ENCODE measurements around the gene HNF1B.

The HNF1B gene

DNA sequence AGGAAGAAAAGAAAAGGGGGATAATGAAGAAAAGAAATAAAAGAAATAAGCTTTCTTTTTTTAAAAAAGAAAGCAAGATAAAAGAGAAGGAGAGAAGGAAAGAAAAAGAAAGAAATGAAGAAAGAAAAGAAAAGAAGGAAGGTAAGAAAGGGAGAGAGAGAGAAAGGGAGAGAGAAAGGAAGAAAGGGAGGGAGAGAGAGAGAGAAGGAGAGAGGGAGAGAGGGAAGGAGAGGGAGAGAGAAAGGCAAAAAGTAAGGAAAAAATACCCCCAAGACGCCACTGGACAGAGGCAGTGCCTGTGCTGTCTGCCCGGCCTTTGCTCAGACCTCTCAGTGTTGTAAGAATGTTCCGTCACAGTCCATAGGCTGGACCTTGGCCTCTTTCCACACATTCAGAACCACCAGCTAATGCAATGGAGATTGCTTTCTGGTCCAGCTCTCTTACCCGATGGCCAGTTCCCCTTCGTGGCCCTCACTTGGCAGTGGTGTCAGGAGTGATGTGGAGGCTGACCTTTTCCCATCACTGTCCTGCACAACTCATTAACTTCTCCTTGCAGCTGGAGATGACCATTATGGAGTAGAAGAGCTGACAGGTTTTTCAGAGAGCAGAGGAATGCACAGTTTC is 14.3 kb upstream of the HNF1B start:
- no peak for DNase-seq

DNA sequence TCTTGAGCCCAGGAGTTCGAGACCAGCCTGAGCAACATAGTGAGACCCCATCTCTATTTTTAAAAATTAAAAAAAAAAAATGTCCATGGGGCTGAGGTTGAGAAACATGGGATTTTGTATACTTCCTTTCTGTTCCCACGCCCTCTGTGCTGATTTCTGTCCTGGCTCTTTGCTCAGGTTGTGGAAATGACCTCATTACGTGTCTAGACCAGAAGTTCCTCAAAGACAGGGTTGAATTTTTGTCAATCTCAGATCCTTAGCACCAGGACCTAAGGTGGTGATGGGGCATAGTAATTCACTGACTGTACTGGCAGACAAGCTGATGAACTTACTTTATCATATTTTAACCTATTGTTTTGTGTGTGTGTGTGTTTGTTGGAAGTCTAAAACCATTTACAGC is 11.2 kb upstream of the HNF1B start:
- DNase-seq: no peak

DNA sequence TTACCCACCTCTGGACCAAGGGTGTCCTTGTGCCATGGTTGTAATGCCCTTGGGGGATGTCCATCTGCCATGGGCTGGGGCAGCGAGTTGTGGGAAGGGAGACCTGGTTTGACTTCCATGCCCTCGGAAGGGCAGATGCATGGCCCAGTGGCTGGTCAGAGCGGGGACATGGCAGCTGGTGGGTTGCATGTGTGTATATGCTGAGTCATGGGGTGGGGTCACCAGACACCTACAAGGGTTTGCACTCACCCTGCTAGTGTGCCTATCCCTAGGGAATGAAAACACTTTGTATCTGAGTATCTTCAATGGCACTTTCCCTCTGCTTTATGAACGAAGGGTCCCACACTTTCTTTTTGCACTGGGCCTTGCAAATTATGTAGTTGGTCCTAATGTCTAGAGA is 10.6 kb upstream of the HNF1B start:
- no peak for DNase-seq

DNA sequence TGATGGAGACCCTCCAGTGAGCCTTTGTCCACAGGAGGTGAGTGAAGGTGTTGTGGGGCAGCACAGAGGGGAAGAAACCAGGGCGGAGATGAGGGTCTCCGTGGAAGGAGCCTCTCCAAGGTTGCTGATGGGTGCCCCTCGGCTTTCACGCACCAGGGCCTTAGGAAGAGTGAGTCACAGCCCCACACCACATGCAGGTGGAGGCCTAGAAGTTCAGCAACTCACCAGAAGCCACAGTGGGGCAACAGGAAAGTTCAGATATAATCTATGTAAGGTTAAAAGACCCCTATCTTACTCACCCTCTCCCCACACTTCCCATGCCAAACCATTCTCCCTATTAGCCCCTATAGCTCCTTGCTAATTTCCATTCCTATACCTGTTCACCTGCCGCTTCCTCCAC is 9.5 kb upstream of the HNF1B start:
- no peak for DNase-seq

DNA sequence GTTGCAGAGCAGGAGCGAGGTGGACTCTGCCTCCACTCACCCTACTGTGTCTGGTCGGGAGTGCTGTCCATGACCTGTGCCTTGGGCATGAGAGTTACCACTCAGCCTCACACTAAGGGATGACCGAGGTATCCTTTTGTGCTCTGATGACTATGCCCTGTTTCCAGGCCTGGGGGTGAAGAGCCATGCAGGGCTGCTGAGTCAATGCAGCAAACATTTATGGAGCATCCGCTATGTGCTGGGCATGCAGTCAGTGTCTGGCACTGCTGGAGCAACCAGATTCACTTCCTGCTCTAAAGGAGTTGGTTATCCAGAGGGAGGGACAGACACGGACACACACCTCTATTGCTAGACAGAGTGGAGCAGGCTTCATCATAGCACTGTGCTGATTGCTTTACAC is 7.6 kb upstream of the HNF1B start:
- DNase-seq: no peak

DNA sequence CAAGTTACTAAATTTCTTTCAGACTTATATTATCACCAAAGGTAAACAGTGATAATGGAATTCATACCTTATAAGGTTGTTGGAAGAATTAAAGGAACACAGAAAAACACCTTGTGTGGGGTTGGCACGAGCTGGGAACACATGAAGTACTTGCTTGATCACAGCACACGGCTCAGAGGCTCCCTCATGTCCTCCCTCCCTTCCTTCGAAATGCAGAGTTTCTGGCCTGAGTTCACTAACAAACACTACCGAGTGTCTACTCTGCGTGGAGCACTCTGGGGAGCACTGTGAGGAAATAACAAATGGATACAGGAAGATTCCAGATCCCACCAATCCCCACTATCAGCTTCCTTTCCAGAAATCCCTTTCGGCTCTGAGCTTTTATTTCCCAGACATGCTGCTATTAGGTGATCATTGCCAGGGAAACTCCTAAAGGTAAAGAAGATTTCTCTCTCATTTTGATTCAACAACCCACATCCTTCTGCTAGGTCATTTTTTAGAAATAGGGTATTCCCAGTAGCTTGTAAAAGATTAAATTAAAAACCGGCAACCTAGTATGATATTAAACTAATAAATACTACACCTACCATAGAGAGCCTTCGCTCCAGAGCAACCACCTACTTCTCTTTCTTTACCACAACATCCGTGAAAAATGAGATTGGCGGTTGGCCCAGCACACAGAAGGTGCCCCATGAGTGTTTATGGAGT is 6.1 kb upstream of the HNF1B start:
- no peak for DNase-seq

DNA sequence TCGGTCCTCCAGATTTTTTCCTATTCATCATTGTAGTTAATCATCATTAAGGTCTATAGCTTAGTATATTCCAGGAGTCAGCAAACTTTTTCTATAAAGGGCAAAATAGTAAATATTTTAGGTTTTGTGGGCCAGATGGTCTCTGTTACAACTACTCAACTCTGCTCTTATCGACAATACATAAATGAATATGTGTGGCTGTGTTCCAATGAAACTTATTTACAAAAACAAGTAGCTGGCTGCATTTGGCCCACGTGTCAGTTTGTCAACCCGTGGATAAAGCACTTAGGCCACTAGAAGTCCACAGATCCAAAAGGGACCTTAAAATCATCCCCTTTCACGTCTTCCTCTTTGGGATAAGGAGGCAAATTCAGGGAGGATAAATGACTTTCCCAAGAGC is 5.4 kb upstream of the HNF1B start:
- DNase-seq: no peak

DNA sequence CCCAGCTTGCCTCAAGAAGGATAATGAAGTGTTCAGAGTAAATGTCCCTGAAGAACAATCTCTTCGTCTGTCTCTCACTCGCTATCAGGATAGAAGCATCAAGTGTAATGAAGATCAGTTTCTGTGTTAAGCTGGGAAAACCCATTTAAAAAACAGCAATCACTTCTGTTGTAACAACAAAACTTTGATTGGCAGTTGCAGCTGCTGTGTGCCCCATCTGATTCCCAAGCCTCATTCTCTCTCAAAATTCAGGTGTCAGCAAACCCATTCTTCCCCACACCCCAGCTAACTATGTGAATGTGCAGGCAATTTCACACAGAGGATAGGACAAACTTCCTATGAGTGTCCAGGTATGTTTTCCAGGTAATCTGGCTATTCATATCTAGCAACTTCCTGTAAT is 2.4 kb upstream of the HNF1B start:
- DNase-seq: no peak

DNA sequence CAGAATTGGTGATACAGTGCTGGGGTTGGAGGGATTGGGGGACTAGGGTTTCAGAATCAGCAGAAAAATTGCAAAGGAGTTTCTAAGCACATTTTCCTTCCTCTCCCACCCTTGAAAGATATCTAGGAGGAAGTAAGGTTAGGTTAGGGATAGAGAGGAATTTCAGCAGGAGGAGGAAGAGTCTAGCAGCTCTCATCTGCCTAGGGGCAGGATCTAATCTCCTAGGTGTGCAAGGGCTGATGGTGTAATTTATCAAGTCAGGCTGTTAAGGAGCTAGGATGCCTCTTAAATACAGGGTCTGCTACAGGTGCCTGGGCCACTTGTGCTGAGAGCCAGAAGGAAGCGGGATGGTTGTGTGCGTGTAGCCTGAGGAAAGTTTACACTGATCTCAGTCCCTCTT is 1.8 kb upstream of the HNF1B start:
- DNase-seq: no peak

DNA sequence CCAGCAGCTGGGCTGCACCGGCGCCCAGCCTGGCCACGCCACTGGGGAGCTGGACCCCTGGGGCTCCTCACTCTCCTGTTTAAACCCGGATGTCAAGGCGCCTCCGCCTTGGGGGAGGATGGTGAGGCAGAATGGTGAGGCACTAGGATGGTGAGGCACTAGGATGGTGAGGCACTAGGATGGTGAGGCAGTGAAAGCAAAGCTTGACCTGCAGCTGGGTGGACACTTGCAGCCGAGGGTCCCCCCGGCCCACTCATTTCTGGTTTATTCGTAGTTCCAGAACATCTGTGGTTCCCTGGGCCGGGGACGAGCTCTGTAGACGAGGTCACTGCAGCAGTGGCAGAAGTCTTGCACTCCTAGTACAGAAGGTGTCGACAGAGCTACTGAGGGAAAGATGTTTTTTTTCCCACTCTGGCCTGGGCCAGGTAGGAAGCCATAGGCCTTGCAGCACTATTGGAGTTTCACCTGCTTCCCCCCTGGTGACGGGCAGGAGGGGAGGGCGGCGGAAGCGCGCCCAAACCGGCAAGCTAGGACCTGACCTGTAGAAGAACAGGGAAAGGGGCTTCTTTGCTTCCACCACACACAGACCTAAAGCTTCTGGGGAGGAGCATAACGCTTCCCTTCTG is 1.1 kb upstream of the HNF1B start:
- no peak for DNase-seq

DNA sequence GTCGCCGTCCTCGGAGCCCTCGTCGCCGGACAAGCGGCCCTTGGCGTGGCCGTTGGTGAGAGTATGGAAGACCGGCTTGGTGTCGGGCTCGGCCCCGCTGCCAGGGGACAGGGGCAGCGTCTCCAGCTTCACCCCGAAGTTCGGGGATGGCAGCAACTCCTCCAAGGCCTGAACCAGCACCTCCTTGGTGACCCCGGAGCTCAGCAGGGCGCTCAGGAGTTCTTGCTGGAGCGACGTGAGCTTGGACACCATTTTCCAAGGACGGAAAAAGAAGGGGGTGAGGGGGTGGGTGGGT is 279 bp downstream of the HNF1B start:
- DNase-seq: no peak

DNA sequence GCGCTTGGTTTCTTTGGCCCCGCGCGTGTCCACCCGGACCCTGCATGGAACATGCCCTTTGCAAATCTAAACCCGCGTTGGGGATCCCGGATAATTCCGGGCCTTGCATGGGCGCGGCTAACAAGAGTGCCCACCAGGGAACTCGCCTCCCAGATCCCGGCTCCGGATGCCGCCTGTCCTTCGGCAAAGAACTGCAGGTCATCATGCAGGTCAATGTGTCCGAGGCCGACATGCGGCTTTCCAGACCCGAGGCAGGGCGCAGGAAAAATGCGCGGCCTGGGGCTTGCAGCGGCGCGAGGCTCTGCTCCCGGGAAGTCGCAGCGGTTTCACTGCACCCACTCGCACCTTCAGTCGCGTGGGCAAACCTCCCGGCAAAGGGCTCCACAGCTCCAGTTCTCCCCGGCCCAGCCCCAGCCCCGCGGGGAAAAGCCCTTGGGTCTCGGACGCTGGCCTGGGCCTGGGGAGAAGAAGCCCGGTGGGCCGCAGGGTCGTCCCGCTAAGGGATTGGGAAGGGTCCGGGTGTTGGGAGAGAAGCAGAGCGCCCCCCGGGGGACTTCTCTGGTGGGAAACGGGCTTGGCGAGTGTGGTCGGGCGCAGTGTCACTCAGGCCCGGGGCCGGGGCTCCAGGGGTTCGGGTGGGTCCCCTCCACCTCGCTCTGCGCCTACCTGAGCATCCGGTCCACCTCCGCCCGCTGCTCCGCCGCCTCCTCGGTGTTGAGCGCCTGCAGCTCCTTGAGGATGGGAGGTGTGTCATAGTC is 805 bp downstream of the HNF1B start:
- no peak for DNase-seq

DNA sequence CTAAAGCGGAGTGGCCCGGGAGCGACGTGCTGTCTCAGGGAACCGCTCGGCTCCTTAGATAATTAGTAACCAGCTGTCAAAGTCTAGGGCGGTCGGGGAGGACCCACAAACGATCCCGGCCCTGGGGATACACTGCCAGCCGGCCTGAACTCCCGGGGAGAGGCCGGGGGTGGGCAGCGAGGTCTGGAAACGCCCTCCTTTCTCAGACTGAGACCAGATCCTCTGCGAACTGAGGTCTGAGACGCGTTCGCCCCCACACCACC is 1.3 kb downstream of the HNF1B start:
- no peak for DNase-seq

DNA sequence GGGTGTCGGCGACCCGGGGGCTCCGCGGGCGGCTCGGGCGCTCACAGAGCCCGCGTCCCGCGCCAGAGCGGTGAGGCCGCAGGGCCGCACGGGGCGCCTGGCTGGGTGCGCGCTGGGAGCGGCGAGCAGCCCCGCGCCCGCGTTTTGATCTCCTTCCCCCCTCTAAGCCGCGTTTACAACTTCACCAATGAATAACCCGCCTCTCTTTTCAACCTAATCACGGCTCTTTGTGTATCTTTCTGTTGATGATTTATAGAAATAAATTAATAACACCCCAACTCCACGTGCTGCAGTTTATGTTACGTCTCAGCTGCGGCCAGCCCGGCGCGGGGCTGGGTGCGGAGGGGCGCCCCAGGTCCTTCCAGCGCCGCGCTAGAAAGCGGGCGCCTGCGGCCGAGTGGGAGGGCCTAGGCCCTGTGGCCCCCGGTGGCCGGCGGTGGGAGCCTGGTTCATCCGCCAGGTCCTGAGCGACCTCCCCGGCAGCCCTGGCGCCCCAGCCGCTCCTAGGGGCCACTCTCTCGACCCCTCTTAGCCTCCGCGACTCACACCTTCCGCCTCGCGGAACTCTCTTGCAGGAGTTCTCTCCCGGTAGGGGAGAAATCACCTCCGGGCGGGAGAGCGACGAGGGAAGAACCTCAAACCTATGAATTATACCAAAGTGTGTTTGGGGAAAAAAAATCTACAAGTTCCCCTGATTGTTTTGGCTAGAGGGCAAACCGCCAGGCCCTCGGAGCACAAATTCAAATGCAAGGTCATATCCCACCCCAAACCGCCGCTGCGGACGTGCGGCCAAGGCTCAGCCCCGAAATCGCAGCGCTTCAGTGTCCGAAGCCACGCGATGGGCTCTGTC is 1.9 kb downstream of the HNF1B start:
- DNase-seq: no peak

DNA sequence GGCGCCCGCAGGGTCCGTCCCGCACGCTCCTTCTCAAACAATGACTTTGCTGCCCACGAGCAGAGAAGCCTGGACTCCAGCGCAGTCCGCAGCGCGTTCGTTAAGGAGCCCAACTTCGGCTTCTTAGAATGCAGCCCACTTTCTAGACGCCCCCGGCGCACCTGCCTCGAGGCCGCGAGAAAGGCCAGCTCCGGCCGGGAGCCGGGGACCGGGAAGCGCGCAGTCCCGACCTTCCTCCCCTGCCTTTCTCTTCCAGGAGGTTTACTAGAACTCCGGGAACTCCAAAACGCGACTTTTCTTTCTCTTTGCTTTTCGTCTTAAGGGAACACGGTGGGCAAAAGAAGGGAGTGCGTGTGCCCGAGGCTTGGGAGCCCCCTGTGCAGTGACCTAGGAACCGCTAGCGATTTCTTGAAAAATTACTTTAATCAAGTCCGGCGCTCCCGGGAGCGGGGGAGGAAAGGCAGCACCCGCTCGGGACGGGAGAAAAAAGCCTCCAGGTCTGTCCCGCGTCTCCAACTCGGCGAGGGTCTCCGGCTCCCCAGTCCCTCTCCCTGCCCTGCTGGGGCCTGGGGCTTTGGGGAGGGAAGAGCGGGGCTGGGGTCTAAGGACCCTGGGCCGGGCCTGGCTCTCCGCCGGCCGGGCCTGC is 2.6 kb downstream of the HNF1B start:
- DNase-seq: no peak

DNA sequence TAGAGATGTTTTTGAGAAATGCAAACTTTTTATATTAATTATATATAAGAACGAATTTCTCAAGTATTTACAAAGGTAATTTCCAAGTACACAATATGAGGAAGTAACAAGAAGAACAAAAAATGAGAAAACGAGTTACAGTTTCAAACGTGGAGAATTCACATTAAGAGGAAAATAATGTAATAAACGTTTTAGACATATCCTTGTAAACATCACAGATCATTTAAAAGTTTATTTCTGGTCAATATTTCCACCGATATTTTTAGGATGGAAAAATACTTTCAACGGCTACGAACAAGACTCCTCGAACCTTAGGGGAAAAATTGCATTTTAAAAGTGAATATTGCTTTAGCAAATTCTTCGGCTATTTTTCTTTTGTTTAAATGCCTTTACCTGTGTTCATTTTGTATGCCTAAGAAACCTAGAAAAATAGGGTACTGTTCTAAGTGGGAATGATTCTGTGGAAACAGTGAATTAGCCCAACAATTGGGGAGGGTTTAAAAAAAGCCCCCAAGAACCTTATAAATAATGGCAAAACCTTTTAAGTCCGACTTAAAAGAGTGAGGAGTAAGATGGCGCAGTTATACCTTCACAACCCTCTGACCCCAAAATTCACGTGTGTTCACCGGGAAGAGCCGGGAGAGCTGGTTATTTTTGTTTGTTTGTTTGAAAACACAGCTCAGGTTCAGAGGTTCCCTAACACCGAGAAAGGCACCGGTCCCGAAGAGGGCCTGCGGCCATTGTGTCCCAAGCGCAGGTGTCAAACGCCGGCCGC is 3.3 kb downstream of the HNF1B start:
- no peak for DNase-seq

DNA sequence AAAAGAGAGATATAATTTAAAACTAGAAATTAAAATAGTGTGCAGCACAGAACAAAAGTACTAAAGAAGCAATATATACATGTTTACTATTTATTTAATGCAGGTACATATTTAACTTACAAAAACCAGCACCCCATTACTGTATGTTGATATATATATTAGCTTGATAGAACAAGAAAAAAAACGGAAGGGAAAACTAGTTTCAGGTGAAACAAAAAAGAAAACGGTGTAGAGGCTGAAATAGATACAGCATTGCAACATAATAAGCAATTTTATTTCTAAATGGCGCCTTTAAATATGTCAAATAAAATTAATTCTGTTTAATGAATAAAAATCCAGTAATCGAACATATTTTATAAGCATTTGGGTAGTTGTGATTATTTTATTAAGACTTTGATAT is 3.9 kb downstream of the HNF1B start:
- no peak for DNase-seq

DNA sequence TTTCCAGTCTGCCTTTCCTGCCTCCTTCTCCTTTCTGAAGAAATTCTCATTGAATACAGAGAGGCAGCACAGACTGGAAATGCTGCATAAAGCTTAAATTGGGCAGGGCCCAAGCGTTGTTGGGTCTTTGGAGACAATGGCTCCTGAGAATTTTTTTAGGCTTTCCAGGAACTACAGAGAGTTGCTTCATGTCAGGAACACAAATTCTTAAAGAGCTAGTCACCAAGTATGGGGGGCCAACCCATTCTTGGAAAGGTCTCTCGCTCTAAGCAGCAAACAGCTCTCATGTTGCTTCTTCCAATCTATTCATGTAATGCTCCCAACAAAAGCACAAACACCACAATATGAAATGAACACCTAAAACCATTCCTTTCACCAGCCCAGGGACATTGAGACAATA is 6.9 kb downstream of the HNF1B start:
- DNase-seq: no peak

DNA sequence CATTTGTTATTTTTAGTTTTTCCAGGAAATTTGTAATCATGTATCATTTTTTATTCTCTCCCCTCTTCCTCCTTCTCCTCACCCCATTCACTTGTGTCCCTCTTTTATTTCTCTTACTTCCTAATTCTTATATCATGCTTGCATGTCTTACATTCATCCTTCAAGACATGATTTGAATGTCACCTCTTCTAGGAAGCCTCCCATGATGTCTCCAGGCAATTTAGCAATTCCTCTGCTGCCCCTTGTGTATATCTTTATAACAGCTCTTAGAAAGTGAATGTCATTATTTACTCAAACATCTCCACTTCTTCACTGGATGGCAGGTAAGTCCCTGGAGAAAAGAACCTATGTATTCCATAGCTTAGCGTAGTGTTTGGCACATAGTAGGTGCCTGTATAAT is 7.8 kb downstream of the HNF1B start:
- no peak for DNase-seq

DNA sequence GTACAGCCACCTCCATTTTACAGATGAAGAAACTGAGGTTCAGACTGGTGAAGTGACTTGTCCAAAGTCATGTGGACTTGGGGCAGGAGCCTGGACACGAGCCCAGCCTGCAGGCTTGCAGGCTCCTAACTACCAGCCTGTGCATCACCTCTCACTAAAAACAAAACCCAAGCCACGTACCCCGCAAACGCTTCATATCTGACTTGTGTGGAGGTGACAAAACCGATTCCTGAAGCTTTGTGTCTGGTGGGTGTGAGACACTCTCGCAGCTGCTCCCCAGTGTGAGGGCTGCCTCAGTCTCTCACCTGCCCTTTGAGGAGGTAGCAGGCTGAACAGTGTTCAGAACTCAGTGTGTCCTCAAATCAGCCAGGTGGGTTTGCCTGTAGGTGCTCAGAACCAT is 8.4 kb downstream of the HNF1B start:
- DNase-seq: no peak

DNA sequence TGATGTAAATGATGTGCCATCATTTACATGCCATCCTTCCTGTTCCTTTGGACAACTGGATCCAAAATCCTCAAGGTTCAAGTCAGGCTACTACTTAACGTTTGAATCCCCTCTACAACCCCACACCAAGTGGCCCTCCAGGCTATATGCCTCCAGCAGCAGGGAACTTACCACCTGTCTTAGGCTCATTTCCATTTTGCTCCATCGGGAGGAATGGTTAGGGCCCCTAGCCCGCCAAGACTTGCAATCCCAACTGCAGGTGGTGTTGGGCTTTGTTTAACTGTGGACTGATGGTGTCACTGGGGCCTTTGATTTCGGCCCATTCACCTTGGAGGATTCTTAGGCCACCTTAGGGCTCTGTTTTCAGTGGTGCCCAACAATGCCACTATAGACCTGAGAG is 9.7 kb downstream of the HNF1B start:
- DNase-seq: no peak

DNA sequence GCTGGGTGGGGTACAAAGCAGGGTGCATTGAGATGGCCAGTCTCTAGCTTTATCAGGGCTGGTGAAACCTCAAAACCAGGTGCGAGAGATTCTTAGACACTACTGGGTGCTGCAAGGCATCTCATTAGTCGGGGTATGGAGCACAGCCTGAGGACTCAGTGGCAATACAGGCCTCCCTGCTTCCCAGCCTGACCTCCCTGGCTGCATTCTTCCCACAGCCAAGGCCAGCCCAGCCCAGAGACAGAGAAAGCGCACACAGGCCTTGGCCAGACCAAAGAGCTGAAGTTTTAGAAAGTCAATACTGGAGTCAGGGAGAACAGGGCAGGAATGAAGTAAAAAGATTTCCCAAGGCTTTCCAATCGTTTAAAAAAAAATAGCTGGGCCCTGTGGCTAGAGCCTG is 12.5 kb downstream of the HNF1B start:
- no peak for DNase-seq
